Prostate gland (tissue), 2 donors: ENCODE data around the gene RAB3B. TPM values are rescaled to one million over a fixed set of nuclear protein-coding genes. Genes with fewer than 3 reads are reported as not detected.
A peak's percentile ranks its signal among the peaks of the same experiment; 100 is the strongest.

Experiments used
- DNase-seq: peaks from one replicate; pipeline ENCODE4 v3.0.0-alpha.2; 2019; ENCODE audit warnings: low spot score
- H3K27ac ChIP-seq, 2 donors: fragments of 200-600 bp; sonication (generic); 2 replicates each; pipeline ENCODE4 v1.5.1; 2017 to 2019
- H3K27me3 ChIP-seq: fragments of 200-600 bp; sonication (generic); replicated peaks from 2 replicates; pipeline ENCODE4 v1.5.1; 2019; ENCODE audit not compliant: insufficient read depth
- H3K36me3 ChIP-seq, 2 donors: fragments of 200-600 bp; sonication (generic); 1 replicate in 1 of 2; 2 replicates in 1 of 2; pipeline versions ENCODE4 v1.5.1 to v1.8.1; 2017 to 2019
- H3K4me1 ChIP-seq: fragments of 200-600 bp; sonication (generic); replicated peaks from 2 replicates; pipeline ENCODE4 v1.5.1; 2019
- H3K4me3 ChIP-seq, 2 donors: fragments of 200-600 bp; sonication (generic); 2 replicates each; pipeline ENCODE4 v1.5.1; 2017 to 2019
- H3K9me3 ChIP-seq: fragments of 200-600 bp; sonication (generic); 2 replicates; pipeline ENCODE4 v1.5.1; 2017
- POLR2A ChIP-seq: fragments of 450-650 bp; IDR thresholded peaks from one replicate; pipeline ENCODE4 v1.6.1; 2016; ENCODE audit warnings: antibody characterized with exemption, mild to moderate bottlenecking
- POLR2AphosphoS5 ChIP-seq: sonication (generic); formaldehyde crosslinking; IDR thresholded peaks from one replicate; pipeline ENCODE4 v1.6.1; 2017; ENCODE audit warnings: antibody characterized with exemption
- WGBS: methylation state at CpG from one replicate; pipeline ENCODE4 v1.1.5; 2018; 5-methylcytosine and 5-hydroxymethylcytosine counted together
- intact Hi-C: fragments of 100-400 bp; cut with DNase I; formaldehyde crosslinking; loops from one replicate; pipeline ENCODE4 v1.14.2; 2022
- total RNA-seq, 2 donors: library from RNA; depleted of rRNA; stranded (reverse); fragments of >200 nt; gene quantifications; one replicate each; pipeline ENCODE4 v1.1.0, GENCODE V29; 2016
- TF ChIP-seq, protein P1 (sequence below), 4 experiments: fragments of 200-600 bp in 2 of 4; fragments of 450-650 bp in 2 of 4; sonication (generic) in 2 of 4; IDR thresholded peaks; 1 replicate in 3 of 4; 2 replicates in 1 of 4; pipeline ENCODE4 v1.5.1; 2016 to 2019; ENCODE audit warnings: antibody characterized with exemption in 4 of 4, mild to moderate bottlenecking in 2 of 4, moderate library complexity in 2 of 4

The RAB3B gene
- total RNA-seq, 2 donors from 2014 or later = 8.5 to 23.6 TPM

DNA sequence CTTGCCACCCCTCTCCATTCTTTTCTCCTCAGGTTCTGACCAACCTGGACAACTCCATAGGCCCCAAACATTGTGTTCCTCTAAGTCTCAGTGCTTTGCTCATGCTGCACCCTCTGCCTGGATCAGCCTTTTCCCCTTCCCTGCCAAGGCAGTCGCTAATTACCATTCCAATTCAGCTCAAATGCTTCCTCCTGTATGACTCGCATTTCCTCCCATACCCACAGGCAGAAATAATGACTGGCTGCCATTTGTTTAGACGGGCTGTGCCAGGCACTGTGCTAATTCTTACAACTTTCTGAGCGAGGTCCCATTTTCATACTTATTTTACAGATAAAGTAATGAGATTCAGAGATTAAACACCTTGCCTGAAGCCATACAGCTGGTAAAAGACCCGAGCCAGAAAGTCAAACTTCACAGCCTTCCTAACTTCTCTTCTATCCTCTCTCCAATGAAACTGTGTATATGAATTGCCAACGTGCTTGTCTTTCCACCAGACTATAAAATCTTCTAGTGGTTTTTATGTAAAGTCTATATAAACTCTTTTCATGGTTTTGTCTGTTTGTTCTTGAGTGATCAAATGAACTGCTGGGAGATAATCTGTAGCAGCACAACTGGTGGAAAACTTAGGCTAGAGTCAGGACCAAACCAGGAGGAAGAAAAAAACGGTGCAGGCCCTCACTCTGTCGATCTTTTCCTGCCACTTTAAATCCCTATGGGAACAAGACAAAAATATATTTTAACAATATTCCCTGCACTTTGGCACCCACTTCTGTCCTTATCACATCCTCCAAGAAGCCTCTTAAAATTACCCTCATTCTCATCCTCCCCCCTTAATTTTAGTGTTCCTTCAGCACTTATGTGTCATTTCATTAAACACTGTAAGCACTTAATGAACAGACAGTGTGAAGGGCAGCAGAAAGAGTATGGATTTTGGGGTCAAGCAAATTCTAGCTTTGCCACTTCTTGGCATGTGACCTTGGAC lies 33.7 kb downstream of the RAB3B start:
- no peaks in the 10 kb centered on the region for H3K36me3 ChIP-seq
- 12% methylated on average over 8 of the region's 8 CpGs for WGBS
- peak overlapping the region; percentile 68 to 81 for H3K27ac ChIP-seq
- TF ChIP-seq POLR2AphosphoS5 = peak; percentile 66
- TF ChIP-seq, protein P1, sequence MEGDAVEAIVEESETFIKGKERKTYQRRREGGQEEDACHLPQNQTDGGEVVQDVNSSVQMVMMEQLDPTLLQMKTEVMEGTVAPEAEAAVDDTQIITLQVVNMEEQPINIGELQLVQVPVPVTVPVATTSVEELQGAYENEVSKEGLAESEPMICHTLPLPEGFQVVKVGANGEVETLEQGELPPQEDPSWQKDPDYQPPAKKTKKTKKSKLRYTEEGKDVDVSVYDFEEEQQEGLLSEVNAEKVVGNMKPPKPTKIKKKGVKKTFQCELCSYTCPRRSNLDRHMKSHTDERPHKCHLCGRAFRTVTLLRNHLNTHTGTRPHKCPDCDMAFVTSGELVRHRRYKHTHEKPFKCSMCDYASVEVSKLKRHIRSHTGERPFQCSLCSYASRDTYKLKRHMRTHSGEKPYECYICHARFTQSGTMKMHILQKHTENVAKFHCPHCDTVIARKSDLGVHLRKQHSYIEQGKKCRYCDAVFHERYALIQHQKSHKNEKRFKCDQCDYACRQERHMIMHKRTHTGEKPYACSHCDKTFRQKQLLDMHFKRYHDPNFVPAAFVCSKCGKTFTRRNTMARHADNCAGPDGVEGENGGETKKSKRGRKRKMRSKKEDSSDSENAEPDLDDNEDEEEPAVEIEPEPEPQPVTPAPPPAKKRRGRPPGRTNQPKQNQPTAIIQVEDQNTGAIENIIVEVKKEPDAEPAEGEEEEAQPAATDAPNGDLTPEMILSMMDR (IDR thresholded peaks at IDR 0.05) = no peak
- H3K9me3 ChIP-seq = no peaks in the 10 kb centered on the region
- peaks cover 8% of the 10 kb centered on the region for H3K4me1 ChIP-seq
- peak; percentile 9 for DNase-seq
- intact Hi-C loops = no loop called here
- H3K4me3 ChIP-seq = peak overlapping the region in 1 of 2 donors; percentile 5
- no peaks in the 10 kb centered on the region for H3K27me3 ChIP-seq

DNA sequence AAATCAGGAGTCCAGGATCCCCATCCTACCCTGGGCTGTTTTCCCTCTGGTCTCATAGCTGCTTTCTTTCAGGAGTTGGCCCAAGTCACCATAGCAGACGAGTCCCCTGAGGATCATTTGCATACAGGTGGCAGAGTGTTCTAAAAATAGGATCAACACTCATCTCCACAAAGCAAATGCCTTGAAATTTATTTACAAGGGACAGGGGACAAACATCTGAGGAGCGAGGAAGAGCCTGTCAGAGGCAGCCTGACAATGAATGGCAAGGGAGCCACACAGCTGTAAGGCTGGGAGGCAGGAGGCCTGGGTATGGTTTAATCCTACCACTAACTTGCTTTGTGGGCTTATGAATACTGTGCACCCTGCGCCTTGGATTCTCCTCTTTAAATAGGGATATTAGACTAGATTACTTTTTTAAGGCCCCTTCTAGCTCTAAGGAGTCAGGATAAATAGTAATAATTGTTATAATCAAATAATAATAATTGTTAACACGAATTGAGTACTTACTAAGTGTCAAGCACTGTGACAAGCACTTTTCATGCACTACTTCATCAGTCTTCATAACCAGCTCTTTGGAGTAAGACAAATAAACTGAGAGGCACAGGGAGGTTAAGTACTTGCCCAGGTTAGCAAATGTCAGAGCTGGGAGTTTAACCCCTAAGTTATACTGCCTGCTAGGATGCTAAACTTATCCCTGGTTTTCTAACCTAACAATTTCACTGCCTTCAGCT lies 34.5 kb downstream of the RAB3B start:
- Histone ChIP-seq H3K27ac (peak overlapping the region; percentile 68 to 81), H3K4me3 (no peak overlapping the region), H3K9me3 (no peaks in the 10 kb centered on the region), H3K27me3 (no peaks in the 10 kb centered on the region), H3K4me1 (peaks cover 8% of the 10 kb centered on the region), H3K36me3 (no peaks in the 10 kb centered on the region)
- DNase-seq = peak; percentile 14
- TF ChIP-seq POLR2AphosphoS5 = peak; percentile 55
- TF ChIP-seq, protein P1 (IDR thresholded peaks at IDR 0.05) = no peak
- no peak for TF ChIP-seq POLR2A
- WGBS = 68% methylated on average over 4 of the region's 4 CpGs
- intact Hi-C loops = no loop called here

DNA sequence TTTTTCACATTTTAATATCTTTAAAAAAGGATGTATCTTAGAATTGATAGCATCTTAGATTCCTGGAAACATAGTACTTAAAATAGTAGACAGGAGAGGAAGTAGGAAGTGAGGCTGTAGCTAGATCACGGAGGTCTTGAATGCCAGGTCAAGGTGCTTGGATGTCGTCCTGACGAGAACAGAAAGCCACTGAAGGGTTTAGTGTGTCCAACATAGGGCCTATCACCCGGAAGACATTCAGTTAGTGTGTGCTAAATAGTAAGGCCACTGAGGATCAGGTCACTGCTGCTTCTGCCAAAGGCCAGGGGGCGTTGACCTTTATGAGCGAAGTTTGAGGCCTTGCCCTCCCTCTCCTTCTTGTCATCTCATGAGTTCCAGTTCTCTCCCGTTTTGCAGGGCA lies 35.7 kb downstream of the RAB3B start:
- no peak for DNase-seq
- TF ChIP-seq, protein P1 (IDR thresholded peaks at IDR 0.05) = no peak
- TF ChIP-seq POLR2AphosphoS5 = no peak
- no peak for TF ChIP-seq POLR2A
- H3K4me3 ChIP-seq = no peak overlapping the region
- H3K9me3 ChIP-seq = no peaks in the 10 kb centered on the region
- no peaks in the 10 kb centered on the region for H3K36me3 ChIP-seq
- intact Hi-C loops = no loop called here
- peaks cover 8% of the 10 kb centered on the region for H3K4me1 ChIP-seq
- 89% methylated on average over 7 of the region's 7 CpGs for WGBS
- H3K27ac ChIP-seq = peak overlapping the region; percentile 44 to 81
- H3K27me3 ChIP-seq = no peaks in the 10 kb centered on the region

DNA sequence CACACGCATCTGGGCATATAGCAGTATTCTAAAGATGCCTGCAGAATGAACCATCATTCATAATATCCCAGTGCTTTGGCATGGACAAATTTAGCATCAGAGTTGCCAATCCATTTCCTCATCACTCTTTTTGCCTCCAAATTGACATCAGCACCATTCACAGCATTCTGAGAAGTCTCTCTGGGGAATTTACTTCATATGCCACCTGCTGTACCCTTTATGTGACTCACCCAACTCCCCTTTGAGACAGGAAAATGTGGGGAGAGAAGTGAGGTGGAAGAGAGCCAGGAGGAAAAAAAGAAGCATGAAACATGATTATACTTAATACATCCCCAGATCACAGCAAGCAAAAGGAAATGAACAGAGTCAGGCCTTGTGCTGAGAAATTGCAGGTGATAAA lies 37.4 kb downstream of the RAB3B start:
- DNase-seq = no peak
- Histone ChIP-seq H3K27me3 (no peaks in the 10 kb centered on the region), H3K4me3 (no peak overlapping the region), H3K36me3 (no peaks in the 10 kb centered on the region), H3K9me3 (no peaks in the 10 kb centered on the region), H3K4me1 (peaks cover 14% of the 10 kb centered on the region), H3K27ac (no peak overlapping the region)
- WGBS = 95% methylated on average over 1 of the region's 1 CpG
- intact Hi-C loops = no loop called here
- TF ChIP-seq POLR2AphosphoS5 (no peak), POLR2A (no peak)
- TF ChIP-seq, protein P1 (IDR thresholded peaks at IDR 0.05) = no peak
